HUES64 (cell line): Measurements from ENCODE around the gene MYT1.
"Not testable (repeated sequence)": the region's sequence is repeated elsewhere in the genome, so short reads cannot be mapped to it uniquely, and the experiment has no call there.

Source experiments
- H3K27ac ChIP-seq: 2 replicates; pipeline ENCODE4 v1.7.0; 2013; ENCODE audit warnings: low read depth, low read length, inconsistent platforms
- H3K27me3 ChIP-seq: 2 replicates; pipeline ENCODE4 v1.6.1; 2013; ENCODE audit warnings: mild to moderate bottlenecking, low read length; ENCODE audit not compliant: insufficient read depth
- H3K36me3 ChIP-seq: 2 replicates; pipeline ENCODE4 v1.6.1; 2013; ENCODE audit warnings: mild to moderate bottlenecking, low read length; ENCODE audit not compliant: insufficient read depth
- H3K4me1 ChIP-seq: 2 replicates; pipeline ENCODE4 v1.6.1; 2013; ENCODE audit warnings: mild to moderate bottlenecking, low read length, moderate library complexity; ENCODE audit not compliant: insufficient read depth
- H3K4me3 ChIP-seq: 2 replicates; pipeline ENCODE4 v1.5.1; 2013; ENCODE audit warnings: mild to moderate bottlenecking, low read length, moderate library complexity
- H3K9ac ChIP-seq: 2 replicates; pipeline ENCODE4 v1.6.1; 2013; ENCODE audit warnings: mild to moderate bottlenecking, low read depth, low read length
- H3K9me3 ChIP-seq: 2 replicates; pipeline ENCODE4 v1.6.1; 2013; ENCODE audit warnings: low read depth, low read length; ENCODE audit not compliant: insufficient read depth
- WGBS: fragments of 150-250, 120-280 bp; methylation state at CpG from one replicate; pipeline ENCODE4 v1.1.7; 2013; ENCODE audit warnings: missing lambda C conversion rate; 5-methylcytosine and 5-hydroxymethylcytosine counted together

The MYT1 gene

GRCh38 chr20:64276817-64277216 is 112.6 kb downstream of the MYT1 start:
- Histone ChIP-seq H3K9me3 (peaks cover 3% of the 10 kb centered on the region; the same call in 1 of the 2 replicates), H3K4me3 (no peak overlapping the region), H3K27me3 (no peaks in the 10 kb centered on the region), H3K9ac (no peak overlapping the region), H3K27ac (no peak overlapping the region), H3K4me1 (no peaks in the 10 kb centered on the region), H3K36me3 (peaks cover 27% of the 10 kb centered on the region)
- WGBS = 92% methylated on average over 7 of the region's 7 CpGs

DNA sequence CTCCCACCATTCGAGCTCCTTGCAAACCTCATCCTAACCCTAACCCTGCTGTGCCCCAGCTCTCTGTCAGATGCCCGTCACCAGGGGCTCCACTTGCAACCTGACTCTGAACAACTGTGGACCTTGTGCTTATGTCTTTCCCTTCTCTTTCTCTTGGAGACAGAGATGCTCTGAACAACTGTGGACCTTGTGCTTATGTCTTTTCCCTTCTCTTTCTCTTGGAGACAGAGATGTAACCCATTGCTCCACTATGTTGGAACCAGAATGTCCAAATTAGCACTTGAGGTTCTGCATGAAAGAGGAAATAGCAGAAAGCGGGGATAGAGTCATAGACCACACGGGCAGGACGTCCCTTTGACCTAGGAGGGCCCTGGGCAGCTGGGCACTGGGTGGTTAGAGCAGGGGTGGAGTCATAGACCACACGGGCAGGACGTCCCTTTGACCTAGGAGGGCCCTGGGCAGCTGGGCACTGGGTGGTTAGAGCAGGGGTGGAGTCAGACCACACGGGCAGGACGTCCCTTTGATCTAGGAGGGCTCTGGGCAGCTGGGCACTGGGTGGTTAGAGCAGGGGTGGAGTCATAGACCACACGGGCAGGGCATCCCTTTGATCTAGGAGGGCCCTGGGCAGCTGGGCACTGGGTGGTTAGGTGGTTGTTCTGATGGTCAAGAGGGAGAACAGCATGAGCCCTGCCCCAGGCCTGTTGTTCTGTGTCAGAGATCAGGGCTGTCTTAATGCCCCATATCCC is 113.5 kb downstream of the MYT1 start:
- Histone ChIP-seq H3K9me3 (peaks cover 8% of the 10 kb centered on the region), H3K27me3 (no peaks in the 10 kb centered on the region), H3K4me3 (no peak overlapping the region), H3K9ac (no peak overlapping the region), H3K27ac (no peak overlapping the region), H3K36me3 (peaks cover 24% of the 10 kb centered on the region), H3K4me1 (no peaks in the 10 kb centered on the region)
- WGBS = 90% methylated on average over 10 of the region's 10 CpGs

DNA sequence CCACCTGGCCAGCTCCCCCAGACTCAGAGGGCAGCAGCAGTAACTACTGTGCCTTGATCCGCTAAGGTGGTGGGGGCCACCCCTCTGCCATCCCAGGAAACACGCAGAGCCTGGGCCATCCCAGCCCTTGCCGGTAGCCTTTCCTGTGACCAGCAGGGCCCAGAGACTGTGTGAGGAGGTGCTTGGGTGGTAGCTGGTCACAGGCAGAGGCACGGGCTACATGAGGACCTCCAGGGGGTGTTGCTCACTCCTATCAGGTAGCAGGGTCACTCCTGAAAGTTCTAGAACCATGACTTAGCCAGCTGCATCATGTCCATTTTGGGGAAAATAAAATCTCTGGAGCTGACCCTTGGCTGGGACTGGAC is 114.0 kb downstream of the MYT1 start:
- Histone ChIP-seq H3K36me3 (peaks cover 19% of the 10 kb centered on the region), H3K27ac (no peak overlapping the region), H3K27me3 (no peaks in the 10 kb centered on the region), H3K4me3 (no peak overlapping the region), H3K9me3 (peaks cover 8% of the 10 kb centered on the region), H3K9ac (no peak overlapping the region), H3K4me1 (no peaks in the 10 kb centered on the region)
- WGBS = 91% methylated on average over 4 of the region's 4 CpGs

DNA sequence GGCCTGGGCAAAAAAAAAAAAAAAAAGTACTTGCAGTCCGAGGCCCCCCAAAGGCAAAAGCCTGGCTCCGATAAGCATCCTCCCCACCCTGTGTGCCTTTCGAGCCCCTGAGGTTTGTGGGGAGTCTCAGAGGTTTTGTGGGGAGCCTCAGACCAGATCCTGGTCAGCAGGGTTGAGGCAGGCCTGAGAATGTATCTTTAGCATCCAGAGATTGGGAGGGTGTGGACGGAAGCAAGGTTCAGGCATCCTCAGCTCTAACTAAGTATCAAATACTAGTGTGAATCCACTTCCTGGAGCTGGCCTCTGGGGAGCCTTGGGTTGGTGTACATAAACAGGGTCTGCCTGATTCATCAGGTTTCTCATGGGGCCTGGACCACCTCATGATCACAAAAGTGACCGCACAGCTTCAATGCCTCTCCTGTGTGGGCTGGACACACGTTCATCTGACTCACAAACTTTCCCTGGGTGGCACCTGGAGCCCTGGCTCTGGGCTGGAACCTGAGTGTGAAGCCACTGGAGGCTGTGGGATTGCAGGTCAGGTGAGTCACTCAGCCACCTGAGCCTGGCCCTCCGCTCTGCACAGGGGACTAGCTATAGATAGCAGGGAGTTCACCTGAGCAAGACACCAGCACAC is 115.7 kb downstream of the MYT1 start:
- Histone ChIP-seq H3K9ac (no peak overlapping the region), H3K4me3 (no peak overlapping the region), H3K36me3 (peaks cover 6% of the 10 kb centered on the region; the same call in 1 of the 2 replicates), H3K9me3 (peaks cover 24% of the 10 kb centered on the region), H3K4me1 (no peaks in the 10 kb centered on the region), H3K27ac (no peak overlapping the region), H3K27me3 (no peaks in the 10 kb centered on the region)
- 83% methylated on average over 7 of the region's 7 CpGs for WGBS

GRCh38 chr20:64280460-64280843 is 116.2 kb downstream of the MYT1 start:
- Histone ChIP-seq H3K27me3 (no peaks in the 10 kb centered on the region), H3K36me3 (peaks cover 1% of the 10 kb centered on the region; the same call in 1 of the 2 replicates), H3K4me3 (no peak overlapping the region), H3K27ac (no peak overlapping the region), H3K4me1 (no peaks in the 10 kb centered on the region), H3K9ac (no peak overlapping the region), H3K9me3 (peaks cover 29% of the 10 kb centered on the region)
- 93% methylated on average over 3 of the region's 3 CpGs for WGBS

GRCh38 chr20:64283646-64284045 is 119.4 kb downstream of the MYT1 start:
- Histone ChIP-seq H3K4me1 (no peaks in the 10 kb centered on the region), H3K4me3 (no peak overlapping the region), H3K27ac (no peak overlapping the region), H3K9me3 (peaks cover 34% of the 10 kb centered on the region), H3K27me3 (no peaks in the 10 kb centered on the region), H3K36me3 (no peaks in the 10 kb centered on the region), H3K9ac (no peak overlapping the region)
- 61% methylated on average over 3 of the region's 4 CpGs for WGBS

GRCh38 chr20:64285579-64286446 is 121.6 kb downstream of the MYT1 start:
- H3K4me1 ChIP-seq, H3K4me3 ChIP-seq, H3K27me3 ChIP-seq, H3K36me3 ChIP-seq, H3K27ac ChIP-seq, H3K9ac ChIP-seq: not testable (repeated sequence)
- WGBS = 90% methylated on average over 42 of the region's 46 CpGs
- peaks cover 33% of the 10 kb centered on the region for H3K9me3 ChIP-seq

DNA sequence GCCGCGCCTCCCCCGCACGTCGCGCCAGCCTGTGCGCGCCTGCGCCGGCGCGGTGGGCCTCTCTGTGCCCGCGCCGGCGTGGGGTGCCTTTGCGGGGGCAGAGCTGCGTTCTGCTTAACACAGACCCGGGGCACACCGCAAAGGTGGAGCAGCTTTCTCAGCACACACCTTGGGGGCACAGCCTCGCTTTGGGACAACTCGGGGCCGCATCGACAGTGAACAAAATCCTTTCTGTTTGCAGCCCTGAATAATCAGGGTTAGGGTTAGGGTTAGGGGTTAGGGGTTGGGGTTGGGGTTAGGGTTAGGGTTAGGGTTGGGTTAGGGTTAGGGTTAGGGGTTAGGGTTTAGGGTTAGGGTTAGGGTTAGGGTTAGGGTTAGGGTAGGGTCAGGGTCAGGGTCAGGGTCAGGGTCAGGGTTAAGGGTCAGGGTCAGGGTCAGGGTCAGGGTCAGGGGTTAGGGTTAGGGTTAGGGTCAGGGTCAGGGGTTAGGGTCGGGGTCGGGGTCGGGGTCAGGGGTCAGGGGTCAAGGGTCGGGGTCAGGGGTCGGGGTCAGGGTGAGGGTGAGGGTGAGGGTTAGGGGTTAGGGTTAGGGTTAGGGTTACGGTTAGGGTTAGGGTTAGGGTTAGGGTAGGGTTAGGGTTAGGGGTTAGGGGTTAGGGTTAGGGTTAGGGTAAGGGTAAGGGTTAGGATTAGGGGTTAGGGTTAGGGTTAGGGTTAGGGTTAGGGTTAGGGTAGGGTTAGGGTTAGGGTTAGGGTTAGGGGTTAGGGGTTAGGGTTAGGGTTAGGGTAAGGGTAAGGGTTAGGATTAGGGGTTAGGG is 122.4 kb downstream of the MYT1 start:
- H3K36me3 ChIP-seq, H3K4me1 ChIP-seq, H3K9ac ChIP-seq, H3K27ac ChIP-seq, H3K4me3 ChIP-seq, H3K27me3 ChIP-seq: not testable (repeated sequence)
- WGBS = 93% methylated on average over 26 of the region's 30 CpGs
- peaks cover 33% of the 10 kb centered on the region for H3K9me3 ChIP-seq

DNA sequence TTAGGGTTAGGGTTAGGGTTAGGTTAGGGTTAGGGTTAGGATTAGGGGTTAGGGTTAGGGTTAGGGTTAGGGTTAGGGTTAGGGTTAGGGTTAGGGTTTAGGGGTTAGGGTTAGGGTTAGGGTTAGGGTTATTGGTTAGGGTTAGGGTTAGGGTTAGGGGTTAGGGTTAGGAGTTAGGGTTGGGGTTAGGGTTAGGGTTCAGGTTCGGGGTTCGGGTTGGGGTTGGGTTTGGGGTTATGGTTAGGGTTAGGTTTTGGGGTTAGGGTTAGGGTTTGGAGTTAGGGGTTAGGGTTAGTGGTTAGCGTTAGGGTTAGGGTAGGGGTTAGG is 123.0 kb downstream of the MYT1 start:
- WGBS = 97% methylated on average over 3 of the region's 3 CpGs

More for the DNA sequence above, 123.0 kb downstream of the MYT1 start:
- not testable (repeated sequence) for H3K4me3 ChIP-seq, H3K9ac ChIP-seq, H3K27me3 ChIP-seq, H3K4me1 ChIP-seq, H3K27ac ChIP-seq, H3K36me3 ChIP-seq
- H3K9me3 ChIP-seq = peaks cover 32% of the 10 kb centered on the region
